Measurements from ENCODE around the gene RIBC1.
"Not testable (repeated sequence)": the region's sequence is repeated elsewhere in the genome, so short reads cannot be mapped to it uniquely, and the experiment has no call there.

The RIBC1 gene

DNA sequence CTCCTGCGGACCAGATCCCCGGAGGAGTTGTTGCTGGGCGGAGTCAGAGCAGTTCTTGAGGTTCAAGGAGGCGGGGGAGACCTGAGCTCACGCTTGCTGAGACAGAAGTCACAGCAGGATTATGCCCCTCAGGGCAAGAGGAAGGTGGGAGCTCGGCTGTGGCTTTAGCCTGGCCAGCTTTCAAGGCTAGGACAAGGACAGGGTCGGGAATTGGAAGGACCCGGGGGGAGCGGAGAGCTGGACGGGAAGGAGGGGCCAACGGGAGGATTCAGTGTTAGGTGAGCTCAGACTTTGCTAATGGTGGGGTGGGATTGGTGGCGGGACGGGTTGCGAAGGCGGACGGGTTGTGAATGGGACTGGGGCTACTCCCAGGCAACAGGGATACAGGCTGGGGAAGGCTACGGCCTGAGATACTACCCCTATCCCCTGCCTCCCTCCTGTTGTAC, at the start of gene RIBC1:
Gene RIBC1, plus strand, starts transcription at position 13 of the 446 bp plus-strand sequence. CDS start 3,404 bp downstream, outside the sequence.
- in situ Hi-C loops (cut with HindIII; ENCODE audit: low sequenced_read_pairs): no loop called here

DNA sequence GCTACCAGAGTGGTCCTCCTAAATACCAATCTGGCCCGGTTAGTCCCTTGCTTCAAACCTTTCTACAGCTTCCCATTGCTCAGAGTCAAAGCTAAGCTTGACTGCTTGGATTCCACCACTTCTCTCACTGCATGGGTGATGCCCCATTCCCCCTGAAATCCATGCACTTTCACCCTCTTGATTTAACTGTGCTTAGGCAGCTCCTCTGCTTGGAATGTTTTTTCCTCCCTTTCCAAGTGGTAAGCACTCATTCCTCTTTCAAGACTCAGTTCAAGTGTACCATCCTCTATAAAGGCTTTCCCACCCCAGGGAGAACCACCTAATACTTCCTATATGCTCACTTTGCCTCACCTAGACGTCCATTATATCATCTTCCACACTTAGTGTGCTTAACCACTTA, 49.4 kb upstream of the RIBC1 start:
- in situ Hi-C loops (cut with HindIII; ENCODE audit: low sequenced_read_pairs): no loop called here

DNA sequence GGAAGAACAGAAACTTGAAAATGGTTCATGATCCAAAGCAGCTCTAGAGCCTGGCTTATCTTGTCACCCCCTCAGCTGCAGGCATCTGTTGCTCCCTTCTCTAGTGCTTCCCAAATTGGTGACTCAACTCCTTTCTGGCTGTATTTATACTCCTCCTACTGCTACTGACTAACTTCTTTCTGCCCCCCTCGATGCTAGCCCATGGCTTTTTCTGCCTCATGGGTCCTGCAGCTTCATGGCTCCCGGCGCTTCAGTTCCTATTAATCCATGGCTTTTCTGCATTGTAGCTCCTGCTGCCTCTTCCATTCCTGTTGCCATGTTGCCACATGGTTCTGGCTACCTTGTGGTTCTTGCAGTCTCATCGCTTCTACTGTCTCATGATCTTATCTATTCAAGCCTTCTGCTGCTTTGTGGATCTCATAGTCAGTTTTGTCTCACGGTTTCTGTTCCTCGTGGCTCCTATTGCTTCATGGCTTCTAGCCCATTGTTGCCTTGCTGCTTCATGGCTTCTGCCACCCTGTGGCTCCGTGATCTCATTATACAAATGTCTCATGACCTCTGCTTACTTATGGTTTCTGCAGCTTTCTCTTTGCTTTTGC, 48.4 kb upstream of the RIBC1 start:
- in situ Hi-C loops (cut with HindIII; ENCODE audit: low sequenced_read_pairs): no loop called here

DNA sequence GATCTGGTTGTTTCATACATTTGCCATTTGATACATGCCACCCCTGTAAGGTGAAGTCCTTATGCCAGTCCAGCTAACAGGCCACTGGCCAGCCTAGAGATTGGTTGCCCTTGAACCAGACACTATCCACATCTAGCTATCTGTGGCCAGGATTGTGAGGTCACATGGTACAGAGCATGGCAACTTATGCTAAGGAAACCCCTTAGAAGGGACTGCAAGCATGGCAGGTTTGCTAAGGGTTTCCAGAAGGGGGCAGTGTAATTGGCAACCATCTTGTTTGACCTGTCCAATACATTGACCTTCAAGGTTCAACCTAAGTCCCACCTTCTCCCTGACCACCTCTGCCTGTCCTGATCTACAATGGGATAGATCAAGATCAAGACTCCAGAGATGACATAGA, 47.8 kb upstream of the RIBC1 start:
- in situ Hi-C loops (cut with HindIII; ENCODE audit: low sequenced_read_pairs): no loop called here

DNA sequence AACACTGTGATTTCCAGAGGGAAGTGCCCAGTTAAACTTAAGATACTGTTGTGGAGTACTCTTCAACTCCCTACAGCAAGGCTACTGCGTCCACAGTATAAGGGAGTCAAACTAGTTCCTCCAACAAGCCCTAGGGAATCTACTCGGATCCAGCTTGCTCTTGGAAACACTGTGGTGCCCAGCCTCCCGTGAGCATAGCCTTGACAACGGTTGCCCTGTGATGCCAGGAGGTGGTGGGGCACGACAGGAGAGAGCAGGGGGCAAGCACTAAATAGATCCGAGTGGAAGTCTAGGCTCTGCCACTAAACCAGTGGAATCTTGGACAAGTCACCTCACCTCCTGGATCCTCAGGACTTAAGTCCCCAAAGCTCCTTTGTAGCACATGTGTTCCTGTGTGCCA, 45.8 kb upstream of the RIBC1 start:
- in situ Hi-C loops (cut with HindIII; ENCODE audit: low sequenced_read_pairs): no loop called here

DNA sequence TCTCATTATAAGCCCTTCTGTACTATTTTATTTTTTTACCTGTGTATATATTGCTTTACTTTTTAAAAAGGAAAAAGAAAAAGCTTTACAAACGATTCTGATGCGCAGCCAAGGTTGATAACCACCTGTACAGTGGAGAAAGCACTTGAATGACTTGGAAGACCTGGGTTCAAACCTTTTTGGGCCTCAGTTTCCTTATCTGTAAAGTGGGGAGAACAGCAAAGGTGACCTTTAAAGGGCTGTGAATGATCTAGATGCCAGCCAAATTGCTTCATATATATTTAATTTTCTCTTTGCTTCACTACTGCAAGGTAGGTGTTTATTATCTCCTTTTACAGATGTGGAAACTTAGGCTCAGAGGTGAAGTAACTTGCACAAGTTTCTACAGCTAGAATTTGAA, 45.2 kb upstream of the RIBC1 start:
- in situ Hi-C loops (cut with HindIII; ENCODE audit: low sequenced_read_pairs): no loop called here

DNA sequence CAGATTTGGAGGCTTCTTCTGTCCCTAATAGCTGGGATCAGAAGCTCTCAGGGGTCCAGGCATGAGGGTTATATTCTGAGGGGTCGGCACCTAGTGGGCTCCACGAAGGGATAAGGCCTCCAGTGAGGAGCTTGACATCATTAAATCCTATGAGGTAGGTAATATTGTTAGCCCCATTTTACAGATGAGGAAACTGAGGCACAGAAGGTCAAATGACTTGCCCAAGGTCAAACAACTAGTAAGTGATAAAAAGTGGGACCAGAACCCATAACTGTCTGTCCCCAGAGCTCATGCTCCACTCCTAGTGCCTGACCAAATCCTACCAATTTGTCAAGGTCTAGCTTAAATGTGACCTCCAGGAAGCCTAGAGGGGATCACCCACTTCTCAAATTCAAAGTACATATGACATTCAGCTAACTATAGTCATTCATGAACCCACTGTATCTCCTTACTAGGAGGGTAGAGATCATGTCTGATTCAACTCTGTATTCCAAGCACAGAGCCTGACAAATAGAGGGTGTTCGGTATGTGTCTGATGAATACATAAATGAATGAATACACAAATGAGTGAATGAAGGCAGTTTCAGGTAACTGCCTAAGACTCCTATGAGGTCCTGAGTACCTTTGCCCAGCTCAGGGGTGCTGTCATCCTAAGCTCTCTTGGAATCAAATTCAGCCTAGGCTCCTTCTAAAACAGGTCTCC, 43.5 kb upstream of the RIBC1 start:
- in situ Hi-C loops (cut with HindIII; ENCODE audit: low sequenced_read_pairs): no loop called here

DNA sequence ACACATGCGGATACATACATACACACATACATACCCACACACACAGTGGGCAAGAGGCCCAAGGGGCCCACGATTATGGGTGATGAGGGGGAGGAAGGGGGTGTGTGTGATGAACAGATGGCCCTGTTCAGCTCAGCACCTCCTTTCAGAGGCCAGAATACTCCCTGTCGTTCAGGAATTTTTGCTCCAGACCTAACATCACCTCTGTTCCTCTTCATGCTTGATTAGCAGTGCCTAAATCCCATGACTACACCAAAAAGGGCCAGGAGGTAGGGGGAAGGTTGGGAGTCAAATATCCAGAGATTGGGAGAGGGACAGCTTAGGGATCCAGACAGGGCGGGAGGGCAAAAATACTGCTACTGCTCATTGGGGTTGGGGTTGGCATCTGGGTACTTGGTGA, 42.9 kb upstream of the RIBC1 start:
- in situ Hi-C loops (cut with HindIII; ENCODE audit: low sequenced_read_pairs): no loop called here

DNA sequence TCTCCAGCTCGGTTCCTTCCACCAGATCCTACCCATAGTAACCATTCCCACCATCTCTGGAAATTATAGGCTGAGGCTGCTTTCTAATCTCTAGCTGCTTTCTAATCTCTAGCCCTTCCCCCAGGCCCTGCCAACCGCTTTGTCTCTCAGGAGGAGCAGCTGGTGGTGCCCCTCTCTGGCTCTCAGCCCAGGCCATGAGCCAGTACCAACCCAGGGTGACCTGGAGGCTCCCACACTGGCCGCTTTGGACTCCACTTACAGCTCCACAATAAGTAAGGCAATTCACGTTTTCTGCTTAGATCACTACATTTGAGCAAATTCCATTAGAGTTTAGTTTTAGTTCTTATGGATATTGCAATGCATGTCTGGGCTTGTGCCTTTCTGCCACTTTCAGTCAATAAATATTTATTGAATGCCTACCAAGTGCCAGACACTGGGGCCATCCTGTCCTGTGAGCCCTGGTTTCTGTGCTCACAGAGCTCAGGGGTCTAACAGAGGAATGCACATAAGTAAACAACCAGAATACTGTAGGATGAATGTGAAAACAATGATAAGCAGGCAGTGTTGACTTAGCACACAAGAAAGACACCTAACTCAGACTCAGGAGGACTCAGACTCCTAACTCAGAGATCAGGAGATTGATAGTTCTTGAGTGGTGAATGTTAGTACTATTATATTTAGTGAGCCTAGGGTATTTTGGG, 39.1 kb upstream of the RIBC1 start:
- in situ Hi-C loops (cut with HindIII; ENCODE audit: low sequenced_read_pairs): no loop called here

DNA sequence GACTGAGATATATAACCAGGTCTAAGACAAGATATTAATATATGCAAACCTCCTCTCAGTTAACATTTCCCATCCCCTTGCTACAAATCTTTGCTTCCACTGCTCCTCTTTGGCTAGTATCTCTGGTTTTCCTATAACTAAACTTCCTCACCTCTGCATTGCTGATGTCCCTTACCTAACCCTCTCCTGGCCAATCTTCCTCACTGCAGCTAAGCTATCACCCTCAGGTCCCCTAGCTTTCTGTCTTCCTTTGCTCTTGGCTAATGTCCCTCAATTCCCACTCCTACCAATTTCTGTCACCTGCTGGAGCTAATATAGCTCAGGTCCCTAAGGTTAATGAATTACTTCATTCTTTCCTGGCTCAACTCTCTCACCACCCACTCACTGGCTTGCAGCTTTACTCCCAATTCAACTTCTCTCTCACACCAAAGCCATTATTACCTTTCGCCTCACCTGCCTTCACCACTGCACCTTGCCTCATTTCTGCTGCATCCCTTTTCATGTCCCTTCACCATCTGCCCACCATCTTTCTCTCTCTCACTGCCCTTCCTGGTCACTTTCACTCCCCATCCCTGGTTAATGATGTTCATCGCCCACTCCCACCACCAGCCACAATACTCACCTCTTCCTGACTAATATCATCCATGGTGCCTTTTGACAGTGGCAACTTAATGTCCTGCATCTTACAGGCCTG, 26.9 kb upstream of the RIBC1 start:
- in situ Hi-C loops (cut with HindIII; ENCODE audit: low sequenced_read_pairs): no loop called here

DNA sequence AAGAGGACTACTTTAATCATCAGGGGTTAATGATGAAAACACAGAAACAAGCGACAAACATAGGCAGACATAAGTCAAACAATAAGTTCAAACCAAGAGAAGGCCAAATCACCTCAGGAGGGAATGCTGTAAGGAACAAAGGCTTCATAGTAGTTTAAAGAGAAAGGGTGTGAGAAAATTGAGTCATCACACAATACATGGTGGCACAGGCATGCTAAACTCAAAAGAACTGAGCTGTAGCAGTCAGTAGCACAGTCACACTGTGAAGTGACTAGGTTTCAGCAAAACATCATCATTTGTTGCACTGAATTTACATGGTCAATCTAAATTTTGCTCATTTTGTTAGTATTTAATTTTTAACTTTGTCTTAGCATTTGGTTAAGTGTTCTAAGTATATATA, 24.5 kb upstream of the RIBC1 start:
- in situ Hi-C loops (cut with HindIII; ENCODE audit: low sequenced_read_pairs): no loop called here

DNA sequence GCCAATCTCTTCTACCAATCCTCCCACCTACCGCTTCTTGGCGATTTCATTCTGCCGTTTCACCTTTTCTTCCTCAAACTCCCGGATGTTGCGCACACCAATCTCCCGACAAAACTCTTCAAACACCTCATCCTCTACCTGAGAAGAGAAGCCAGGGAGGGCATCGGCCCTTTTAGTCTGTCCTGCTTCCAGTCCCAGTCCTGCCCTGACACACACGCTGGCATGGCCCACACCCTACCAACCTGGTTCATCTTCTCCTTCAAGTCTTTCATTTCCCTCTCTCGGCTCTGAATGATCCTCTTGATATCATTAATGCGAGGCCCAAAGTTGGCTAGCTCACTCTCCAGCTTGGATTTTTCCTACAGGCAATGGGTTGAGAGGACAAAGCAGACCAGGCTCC, 19.1 kb upstream of the RIBC1 start:
- in situ Hi-C loops (cut with HindIII; ENCODE audit: low sequenced_read_pairs): no loop called here

DNA sequence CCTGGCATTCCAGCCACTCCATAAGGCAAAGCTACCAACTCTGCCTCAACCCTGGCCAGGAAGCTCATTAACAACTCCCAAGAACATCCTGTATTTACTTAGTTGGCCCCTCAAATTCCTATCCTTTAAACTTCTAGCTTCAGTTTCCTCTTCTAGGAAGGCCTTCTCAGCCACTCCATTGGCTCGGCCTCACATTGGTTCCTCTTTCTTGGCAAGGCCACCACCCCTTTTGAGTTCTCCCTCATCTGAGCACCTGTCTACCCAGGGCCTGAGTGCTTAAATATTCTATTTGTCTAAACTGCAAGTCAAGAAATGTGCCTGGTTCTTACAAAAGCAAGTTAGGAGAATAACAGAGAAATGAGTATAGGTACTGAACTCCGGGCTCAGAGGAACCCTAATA, 10.2 kb upstream of the RIBC1 start:
- in situ Hi-C loops (cut with HindIII; ENCODE audit: low sequenced_read_pairs): no loop called here

DNA sequence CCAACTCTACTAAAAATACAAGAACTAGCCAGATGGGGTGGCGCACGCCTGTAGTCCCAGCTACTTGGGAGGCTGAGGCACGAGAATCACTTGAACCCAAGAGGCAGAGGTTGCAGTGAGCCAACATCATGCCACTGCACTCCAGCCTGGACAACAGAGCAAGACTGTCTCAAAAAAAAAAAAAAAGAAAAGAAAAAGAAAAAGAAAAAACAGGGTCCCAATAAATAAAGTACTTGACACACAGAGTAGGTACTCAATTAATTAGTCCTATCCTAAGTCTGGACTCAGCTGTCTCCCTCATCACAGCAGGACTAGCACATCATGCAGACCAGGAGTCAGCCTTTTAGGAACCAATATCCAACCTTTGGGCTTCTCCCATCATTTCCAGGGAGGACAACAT, 2.3 kb upstream of the RIBC1 start:
- in situ Hi-C loops (cut with HindIII; ENCODE audit: low sequenced_read_pairs): not testable (repeated sequence)

DNA sequence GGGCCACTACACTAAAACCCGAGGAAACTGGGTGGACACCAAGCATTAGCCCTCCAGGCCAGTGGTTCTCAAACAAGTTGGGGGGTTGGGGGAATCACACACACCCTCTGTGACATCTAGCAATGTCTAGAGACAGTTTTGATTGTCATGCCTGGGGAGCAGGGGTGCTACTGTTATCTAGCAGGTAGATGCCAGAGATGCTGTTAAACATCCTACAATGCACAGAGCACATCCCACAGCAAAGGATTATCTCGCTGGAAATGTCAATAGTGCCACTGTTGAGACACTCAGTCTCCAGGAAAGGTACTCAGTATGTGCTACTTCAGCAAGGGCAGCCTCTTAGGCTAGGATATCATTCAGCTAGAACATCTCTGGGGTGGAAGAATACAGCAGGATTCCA, 1.5 kb upstream of the RIBC1 start:
- in situ Hi-C loops (cut with HindIII; ENCODE audit: low sequenced_read_pairs): no loop called here

DNA sequence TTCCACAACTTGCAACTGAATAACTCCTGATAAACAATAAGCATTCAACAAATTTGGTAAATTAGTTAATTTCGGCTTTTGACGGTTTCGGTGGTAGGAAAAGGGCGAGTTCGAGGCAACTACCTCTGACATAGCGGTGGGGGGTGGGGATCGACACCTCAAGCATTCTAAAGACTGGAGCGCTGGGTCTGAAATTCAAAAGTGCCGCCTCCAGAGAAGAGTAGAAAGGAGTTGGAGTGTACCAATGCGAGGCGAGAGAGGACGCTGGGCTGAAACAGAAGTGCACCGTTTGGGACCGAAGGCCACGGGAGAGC, 944 bp upstream of the RIBC1 start:
- in situ Hi-C loops (cut with HindIII; ENCODE audit: low sequenced_read_pairs): no loop called here

DNA sequence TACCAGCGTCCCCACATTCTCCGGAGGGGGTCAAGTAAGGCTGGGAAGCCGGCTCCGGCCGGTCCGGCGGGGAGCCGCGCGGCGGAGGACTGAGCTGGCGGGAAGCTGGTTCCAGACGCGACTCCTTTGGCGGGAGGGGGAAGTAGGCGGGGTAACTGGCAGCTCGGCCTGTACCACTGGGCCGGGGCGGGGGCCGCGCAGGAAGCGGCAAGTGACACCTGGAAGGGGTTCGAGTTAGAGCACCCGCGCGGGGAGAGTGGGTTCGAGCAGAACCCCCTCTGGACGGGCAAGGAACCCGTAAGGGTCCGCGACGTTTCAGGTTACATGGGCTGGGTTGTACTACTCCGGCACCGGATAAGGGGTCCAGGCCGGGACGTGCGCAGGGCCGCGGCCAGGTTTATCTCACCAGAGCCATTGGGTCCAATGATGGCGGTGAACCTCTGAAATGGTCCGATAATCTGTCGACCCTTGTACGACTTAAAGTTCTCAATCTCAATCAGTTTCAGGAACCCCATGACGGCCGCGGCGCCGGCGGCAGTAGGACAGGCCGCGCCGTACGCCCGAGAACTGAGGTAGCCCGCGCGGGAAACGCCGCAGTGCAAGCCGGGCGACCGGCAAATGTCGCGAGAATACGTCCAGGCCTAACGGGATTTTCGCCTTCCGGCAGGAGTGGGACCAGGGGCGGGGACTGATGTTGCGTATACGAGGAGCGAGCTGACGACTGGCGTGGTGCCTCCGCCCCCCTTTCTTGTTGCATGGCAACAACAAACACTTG, 400 bp upstream of the RIBC1 start, which contains the start of gene SMC1A:
Gene SMC1A, minus strand, starts transcription at position 569 of the 775 bp plus-strand sequence. Its CDS starts 54 bp downstream, at position 515.
- in situ Hi-C loops (cut with HindIII; ENCODE audit: low sequenced_read_pairs): no loop called here

DNA sequence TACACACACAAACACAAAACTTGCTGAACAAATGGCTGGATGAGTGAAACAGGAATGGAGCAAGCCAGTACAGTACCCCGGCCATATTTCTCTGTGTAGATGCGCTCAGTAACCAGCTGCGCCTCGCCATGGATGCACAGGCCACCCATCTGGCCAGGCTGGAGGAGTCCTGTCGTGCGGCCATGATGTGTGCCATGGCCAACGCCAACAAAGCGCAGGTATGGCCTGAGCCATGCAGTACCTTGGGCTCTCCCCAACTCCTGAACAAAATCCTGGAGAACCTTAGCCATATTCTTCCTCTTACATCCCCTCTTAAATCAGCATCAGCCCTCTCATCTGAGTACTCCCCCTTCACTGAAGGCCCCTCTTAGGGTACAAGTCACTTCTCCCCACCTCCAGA, 7.1 kb downstream of the RIBC1 start:
- in situ Hi-C loops (cut with HindIII; ENCODE audit: low sequenced_read_pairs): no loop called here

DNA sequence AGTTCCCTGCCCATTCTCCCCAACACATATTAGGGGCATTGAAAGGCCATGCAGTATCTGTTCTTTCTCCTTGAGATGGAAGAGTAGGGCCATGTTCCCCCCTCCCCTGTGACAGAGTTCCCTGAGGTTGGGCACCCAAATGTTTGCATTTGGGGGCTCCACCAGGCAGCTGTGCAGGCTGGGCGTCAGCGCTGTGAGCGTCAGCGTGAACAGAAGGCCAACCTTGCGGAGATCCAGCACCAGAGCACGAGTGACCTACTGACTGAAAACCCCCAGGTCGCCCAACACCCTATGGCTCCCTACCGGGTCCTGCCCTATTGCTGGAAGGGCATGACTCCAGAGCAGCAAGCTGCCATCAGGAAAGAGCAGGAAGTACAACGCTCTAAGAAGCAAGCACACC, 7.6 kb downstream of the RIBC1 start:
- in situ Hi-C loops (cut with HindIII; ENCODE audit: low sequenced_read_pairs): no loop called here

DNA sequence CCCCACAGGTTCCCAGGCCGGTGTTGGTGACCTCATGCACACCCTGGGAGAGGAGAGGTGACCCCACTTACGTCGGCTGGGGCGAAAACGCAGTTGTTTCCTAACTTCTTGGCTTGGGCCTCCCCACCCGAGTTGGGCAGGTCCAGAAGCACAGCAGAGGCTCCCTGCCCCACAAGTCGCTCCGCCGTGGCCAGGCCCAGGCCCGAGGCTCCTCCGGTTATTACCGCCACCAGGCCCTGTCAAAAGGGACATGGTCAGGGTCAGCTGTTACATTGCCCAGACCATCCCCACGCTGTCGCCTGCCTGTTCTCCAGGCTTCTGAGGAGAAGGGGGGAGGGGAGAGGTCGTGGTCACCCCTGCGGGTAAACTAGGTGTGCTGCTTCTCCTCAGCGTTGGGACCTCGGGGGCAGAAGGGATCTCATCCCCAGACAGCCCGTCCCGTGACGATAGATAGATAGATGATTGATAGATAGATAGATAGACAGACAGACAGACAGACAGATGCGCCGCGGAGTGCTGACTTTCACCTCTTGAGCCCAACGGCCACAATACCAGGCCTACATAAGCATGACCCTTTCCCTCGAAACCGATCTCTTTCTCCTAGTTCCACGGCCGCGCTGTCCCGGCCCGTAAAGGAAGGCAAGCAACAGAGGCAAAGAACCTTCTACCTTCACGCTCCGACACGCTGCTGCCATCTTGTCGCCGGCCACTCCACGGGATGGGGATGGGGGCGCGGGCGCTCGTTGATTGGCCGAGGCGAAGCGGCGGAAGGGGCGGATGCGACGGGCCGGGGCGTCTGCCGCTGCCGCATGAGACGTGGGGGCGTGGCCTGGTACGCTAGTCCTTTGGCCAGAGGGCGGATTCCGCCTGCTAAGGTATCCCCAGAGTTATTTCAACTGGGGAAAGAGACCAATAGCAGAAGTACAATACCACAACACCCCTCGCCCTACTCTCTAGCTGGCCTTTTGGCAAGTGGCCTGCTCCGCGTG, 11.3 kb downstream of the RIBC1 start, which contains the start of gene HSD17B10:
Gene HSD17B10, minus strand, starts transcription at position 720 of the 989 bp plus-strand sequence. Its CDS starts 25 bp downstream, at position 695.
- in situ Hi-C loops (cut with HindIII; ENCODE audit: low sequenced_read_pairs): no loop called here
